Islet of Langerhans (tissue), 1 donor: ENCODE measurements around the gene ELOB.

Source experiments
- FAIRE-seq: peaks from one replicate; lab custom pipeline; 2011; peaks lifted over from hg19 to GRCh38; lab: Jason Lieb, UNC

Gene ELOB

GRCh38 chr16:2782583-2783351 lies 5.7 kb upstream of the ELOB start:
- no peak for FAIRE-seq

GRCh38 chr16:2779978-2780898 lies 3.2 kb upstream of the ELOB start:
- FAIRE-seq, result no peak

GRCh38 chr16:2779151-2779920 lies 2.3 kb upstream of the ELOB start:
- no peak for FAIRE-seq

- FAIRE-seq, result no peak
Observed at GRCh38 chr16:2778630-2778958, 1.5 kb upstream of the ELOB start.

GRCh38 chr16:2777903-2778629 lies 986 bp upstream of the ELOB start:
- FAIRE-seq, result no peak

- FAIRE-seq, result no peak
Observed at GRCh38 chr16:2776500-2777139, 460 bp downstream of the ELOB start.

- no peak for FAIRE-seq
Observed at GRCh38 chr16:2775765-2776499, 1.1 kb downstream of the ELOB start.

- no peak for FAIRE-seq
Observed at GRCh38 chr16:2775131-2775716, 1.9 kb downstream of the ELOB start.

GRCh38 chr16:2774161-2774891 lies 2.8 kb downstream of the ELOB start:
- FAIRE-seq, result no peak

GRCh38 chr16:2773188-2773968 lies 3.7 kb downstream of the ELOB start:
- no peak for FAIRE-seq

GRCh38 chr16:2771496-2772402 lies 5.3 kb downstream of the ELOB start:
- no peak for FAIRE-seq

GRCh38 chr16:2770057-2770951 lies 6.8 kb downstream of the ELOB start:
- FAIRE-seq, result no peak

GRCh38 chr16:2769675-2770056 lies 7.4 kb downstream of the ELOB start:
- no peak for FAIRE-seq

- FAIRE-seq, result no peak
Observed at GRCh38 chr16:2769100-2769529, 8.0 kb downstream of the ELOB start.

- FAIRE-seq, result no peak
Observed at GRCh38 chr16:2768403-2769089, 8.5 kb downstream of the ELOB start.

GRCh38 chr16:2767891-2768290 lies 9.2 kb downstream of the ELOB start:
- no peak for FAIRE-seq
